WTC11 (cell line): Measurements from ENCODE around the gene PSG4. TPM values are rescaled to one million over a fixed set of nuclear protein-coding genes. Genes with fewer than 3 reads are reported as not detected.

ENCODE experiments used
- GABPB1 ChIP-seq: sonication (generic); formaldehyde crosslinking; IDR thresholded peaks from 2 replicates; pipeline ENCODE4 v1.8.1; 2023; ENCODE audit warnings: mild to moderate bottlenecking, missing genetic modification reagents
- SP1 ChIP-seq: sonication (generic); formaldehyde crosslinking; conservative IDR thresholded peaks from 2 replicates; pipeline ENCODE4 v1.8.1; 2022; ENCODE audit warnings: missing genetic modification reagents
- total RNA-seq: library from RNA; stranded (reverse); gene quantifications from 3 replicates; pipeline ENCODE4 v1.2.3, GENCODE V29; 2021

The PSG4 gene
- total RNA-seq, 1 experiment from 2014 or later, result not detected

DNA sequence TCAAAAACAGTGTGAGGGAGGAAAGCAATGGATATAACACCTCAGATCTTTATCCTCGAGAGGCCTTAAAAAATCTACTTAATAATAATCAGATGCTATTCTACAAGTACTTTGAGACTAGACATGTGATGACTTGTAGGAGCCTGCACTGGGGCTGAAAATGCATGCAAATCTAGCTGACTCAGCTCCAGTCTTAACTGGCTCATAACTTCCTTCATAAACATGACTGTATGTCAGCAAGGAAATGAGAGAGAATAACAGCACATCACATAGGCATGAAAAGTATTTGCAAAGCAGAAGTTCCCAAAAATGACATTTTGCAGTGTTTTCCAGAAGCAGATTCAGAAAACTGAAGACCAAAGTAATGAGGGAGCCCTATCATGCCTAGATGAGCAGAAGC lies 57.2 kb downstream of the PSG4 start (continued):
- TF ChIP-seq GABPB1 (no peak), SP1 (CRISPR knock-in tag) (no peak)
- TF ChIP-seq, all 79 proteins: peak for 0

Other genes starting within 250 kb of the PSG4 start
- gene PSG11, start 179.2 kb downstream of the PSG4 start, total RNA-seq, result not detected in 3 replicates
- not detected in 3 replicates for gene PSG2, start 122.9 kb downstream of the PSG4 start, total RNA-seq
- not detected in 3 replicates for gene PSG5, start 19.1 kb downstream of the PSG4 start, total RNA-seq
- not detected in 3 replicates for gene PSG9, start 63.9 kb upstream of the PSG4 start, total RNA-seq
- 2.0 to 4.5 TPM (median 2.0 TPM) in 3 replicates for gene CD177, start 148.0 kb upstream of the PSG4 start, total RNA-seq
- not detected in 3 replicates for gene TEX101, start 209.3 kb upstream of the PSG4 start, total RNA-seq